ENCODE data around the gene S100A8.

DNA sequence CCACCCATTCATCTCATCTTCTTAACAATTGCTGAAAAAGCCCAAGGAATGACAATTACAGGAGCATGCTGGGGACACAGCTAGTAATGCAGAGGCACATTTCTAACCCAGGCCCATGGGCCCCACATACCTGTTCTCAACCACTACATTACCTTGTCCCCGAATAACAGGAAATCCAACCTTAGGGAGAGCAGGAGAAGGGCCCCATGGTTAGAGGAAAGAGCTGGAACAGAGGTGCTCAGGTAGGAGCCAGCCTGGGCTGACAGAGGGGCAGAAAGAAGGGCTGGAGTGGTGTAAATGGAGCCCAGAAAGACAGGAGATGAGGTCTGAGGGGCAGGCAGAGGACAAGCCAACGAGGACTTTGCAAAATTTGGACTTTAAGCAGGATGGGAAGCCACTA is 11.4 kb upstream of the S100A8 start:
- TF ChIP-seq, protein P1, sequence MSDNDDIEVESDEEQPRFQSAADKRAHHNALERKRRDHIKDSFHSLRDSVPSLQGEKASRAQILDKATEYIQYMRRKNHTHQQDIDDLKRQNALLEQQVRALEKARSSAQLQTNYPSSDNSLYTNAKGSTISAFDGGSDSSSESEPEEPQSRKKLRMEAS (IDR thresholded peaks at IDR 0.05) = no peak
- TF ChIP-seq YY1 (IDR thresholded peaks at IDR 0.05) = no peak
- TF ChIP-seq, protein P2, sequence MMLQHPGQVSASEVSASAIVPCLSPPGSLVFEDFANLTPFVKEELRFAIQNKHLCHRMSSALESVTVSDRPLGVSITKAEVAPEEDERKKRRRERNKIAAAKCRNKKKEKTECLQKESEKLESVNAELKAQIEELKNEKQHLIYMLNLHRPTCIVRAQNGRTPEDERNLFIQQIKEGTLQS (IDR thresholded peaks at IDR 0.05) = no peak
- TF ChIP-seq, protein P3, sequence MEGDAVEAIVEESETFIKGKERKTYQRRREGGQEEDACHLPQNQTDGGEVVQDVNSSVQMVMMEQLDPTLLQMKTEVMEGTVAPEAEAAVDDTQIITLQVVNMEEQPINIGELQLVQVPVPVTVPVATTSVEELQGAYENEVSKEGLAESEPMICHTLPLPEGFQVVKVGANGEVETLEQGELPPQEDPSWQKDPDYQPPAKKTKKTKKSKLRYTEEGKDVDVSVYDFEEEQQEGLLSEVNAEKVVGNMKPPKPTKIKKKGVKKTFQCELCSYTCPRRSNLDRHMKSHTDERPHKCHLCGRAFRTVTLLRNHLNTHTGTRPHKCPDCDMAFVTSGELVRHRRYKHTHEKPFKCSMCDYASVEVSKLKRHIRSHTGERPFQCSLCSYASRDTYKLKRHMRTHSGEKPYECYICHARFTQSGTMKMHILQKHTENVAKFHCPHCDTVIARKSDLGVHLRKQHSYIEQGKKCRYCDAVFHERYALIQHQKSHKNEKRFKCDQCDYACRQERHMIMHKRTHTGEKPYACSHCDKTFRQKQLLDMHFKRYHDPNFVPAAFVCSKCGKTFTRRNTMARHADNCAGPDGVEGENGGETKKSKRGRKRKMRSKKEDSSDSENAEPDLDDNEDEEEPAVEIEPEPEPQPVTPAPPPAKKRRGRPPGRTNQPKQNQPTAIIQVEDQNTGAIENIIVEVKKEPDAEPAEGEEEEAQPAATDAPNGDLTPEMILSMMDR (IDR thresholded peaks at IDR 0.05; ENCODE audit: low read depth, low read length, missing input control) = no peak
- TF ChIP-seq, protein P4, sequence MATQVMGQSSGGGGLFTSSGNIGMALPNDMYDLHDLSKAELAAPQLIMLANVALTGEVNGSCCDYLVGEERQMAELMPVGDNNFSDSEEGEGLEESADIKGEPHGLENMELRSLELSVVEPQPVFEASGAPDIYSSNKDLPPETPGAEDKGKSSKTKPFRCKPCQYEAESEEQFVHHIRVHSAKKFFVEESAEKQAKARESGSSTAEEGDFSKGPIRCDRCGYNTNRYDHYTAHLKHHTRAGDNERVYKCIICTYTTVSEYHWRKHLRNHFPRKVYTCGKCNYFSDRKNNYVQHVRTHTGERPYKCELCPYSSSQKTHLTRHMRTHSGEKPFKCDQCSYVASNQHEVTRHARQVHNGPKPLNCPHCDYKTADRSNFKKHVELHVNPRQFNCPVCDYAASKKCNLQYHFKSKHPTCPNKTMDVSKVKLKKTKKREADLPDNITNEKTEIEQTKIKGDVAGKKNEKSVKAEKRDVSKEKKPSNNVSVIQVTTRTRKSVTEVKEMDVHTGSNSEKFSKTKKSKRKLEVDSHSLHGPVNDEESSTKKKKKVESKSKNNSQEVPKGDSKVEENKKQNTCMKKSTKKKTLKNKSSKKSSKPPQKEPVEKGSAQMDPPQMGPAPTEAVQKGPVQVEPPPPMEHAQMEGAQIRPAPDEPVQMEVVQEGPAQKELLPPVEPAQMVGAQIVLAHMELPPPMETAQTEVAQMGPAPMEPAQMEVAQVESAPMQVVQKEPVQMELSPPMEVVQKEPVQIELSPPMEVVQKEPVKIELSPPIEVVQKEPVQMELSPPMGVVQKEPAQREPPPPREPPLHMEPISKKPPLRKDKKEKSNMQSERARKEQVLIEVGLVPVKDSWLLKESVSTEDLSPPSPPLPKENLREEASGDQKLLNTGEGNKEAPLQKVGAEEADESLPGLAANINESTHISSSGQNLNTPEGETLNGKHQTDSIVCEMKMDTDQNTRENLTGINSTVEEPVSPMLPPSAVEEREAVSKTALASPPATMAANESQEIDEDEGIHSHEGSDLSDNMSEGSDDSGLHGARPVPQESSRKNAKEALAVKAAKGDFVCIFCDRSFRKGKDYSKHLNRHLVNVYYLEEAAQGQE (IDR thresholded peaks at IDR 0.05) = no peak
- no peak for TF ChIP-seq SP1 (IDR thresholded peaks at IDR 0.05)
- no peak for TF ChIP-seq GABPA (IDR thresholded peaks at IDR 0.05 in 1 of 2, conservative IDR thresholded peaks at IDR 0.05 in 1 of 2)

All from liver (tissue), 3 donors.